Subcutaneous abdominal adipose tissue (tissue), 5 donors: ENCODE measurements around the gene FAM219A.
A peak's percentile ranks its signal among the peaks of the same experiment; 100 is the strongest.
"Not testable (repeated sequence)": the region's sequence is repeated elsewhere in the genome, so short reads cannot be mapped to it uniquely, and the experiment has no call there.

Experiments used
- H3K27ac ChIP-seq: one replicate; pipeline ENCODE4 v1.7.0; 2013; ENCODE audit warnings: low read depth, mild to moderate bottlenecking, inconsistent platforms, low read length, moderate library complexity
- H3K27me3 ChIP-seq, 5 donors: one replicate each; pipeline ENCODE4 v1.7.0; 2013; ENCODE audit warnings: low read length in 5 of 5, inconsistent platforms in 1 of 5; ENCODE audit not compliant: control insufficient read depth in 5 of 5, insufficient read depth in 4 of 5
- H3K36me3 ChIP-seq, 5 donors: one replicate each; pipeline ENCODE4 v1.7.0; 2013; ENCODE audit warnings: low read length in 5 of 5; ENCODE audit not compliant: control insufficient read depth in 5 of 5, insufficient read depth in 5 of 5
- H3K4me1 ChIP-seq, 5 donors: one replicate each; pipeline ENCODE4 v1.7.0; 2013; ENCODE audit warnings: low read length in 5 of 5, mild to moderate bottlenecking in 3 of 5, moderate library complexity in 1 of 5; ENCODE audit not compliant: control insufficient read depth in 5 of 5, insufficient read depth in 5 of 5
- H3K4me3 ChIP-seq, 5 donors: one replicate each; pipeline ENCODE4 v1.7.0; 2013; ENCODE audit warnings: low read length in 5 of 5, low read depth in 1 of 5
- H3K9ac ChIP-seq, 5 donors: one replicate each; pipeline ENCODE4 v1.7.0; 2013; ENCODE audit warnings: low read length in 5 of 5, mild to moderate bottlenecking in 4 of 5, moderate library complexity in 3 of 5
- H3K9me3 ChIP-seq, 5 donors: one replicate each; pipeline ENCODE4 v1.7.0; 2013; ENCODE audit warnings: low read length in 5 of 5; ENCODE audit not compliant: control insufficient read depth in 5 of 5
- donor health status: healthy.
- donor health status: healthy.
- donor health status: healthy.
- donor health status: healthy.
- donor health status: healthy.

The FAM219A gene

DNA sequence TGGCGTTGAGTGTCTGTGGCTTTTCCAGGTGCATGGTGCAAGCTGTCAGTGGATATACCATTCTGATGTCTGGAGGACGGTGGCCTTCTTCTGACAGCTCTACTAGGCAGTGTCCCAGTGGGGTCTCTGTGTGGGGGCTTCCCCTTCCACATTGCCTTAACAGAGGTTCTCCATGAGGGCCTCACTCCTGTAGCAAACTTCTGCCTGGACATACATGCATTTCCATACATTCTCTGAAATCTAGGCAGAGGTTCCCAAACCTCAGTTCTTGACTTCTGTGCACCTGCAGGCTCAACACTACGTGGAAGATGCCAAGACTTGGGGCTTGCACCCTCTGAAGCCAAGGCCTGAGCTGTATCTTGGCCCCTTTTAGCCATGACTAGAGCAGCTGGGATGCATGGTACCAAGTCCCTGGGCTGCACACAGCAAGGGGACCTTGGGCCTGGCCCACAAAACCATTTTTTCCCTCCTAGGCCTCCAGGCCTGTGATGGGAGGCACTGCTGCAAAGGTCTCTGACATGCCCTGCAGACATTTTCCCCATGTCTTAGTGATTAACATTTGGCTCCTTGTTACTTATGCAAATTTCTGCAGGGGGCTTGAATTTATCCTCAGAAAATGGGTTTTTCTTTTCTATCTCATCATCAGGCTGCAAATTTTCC is 90.5 kb downstream of the FAM219A start:
- Histone ChIP-seq H3K4me1 (peaks cover 6 to 40% (median 29%) of the 10 kb centered on the region in 5 donors), H3K36me3 (peaks cover 0 to 29% (median 14%) of the 10 kb centered on the region in 5 donors)
- not testable (repeated sequence) for H3K27me3 ChIP-seq, H3K27ac ChIP-seq, H3K4me3 ChIP-seq, H3K9ac ChIP-seq, H3K9me3 ChIP-seq

DNA sequence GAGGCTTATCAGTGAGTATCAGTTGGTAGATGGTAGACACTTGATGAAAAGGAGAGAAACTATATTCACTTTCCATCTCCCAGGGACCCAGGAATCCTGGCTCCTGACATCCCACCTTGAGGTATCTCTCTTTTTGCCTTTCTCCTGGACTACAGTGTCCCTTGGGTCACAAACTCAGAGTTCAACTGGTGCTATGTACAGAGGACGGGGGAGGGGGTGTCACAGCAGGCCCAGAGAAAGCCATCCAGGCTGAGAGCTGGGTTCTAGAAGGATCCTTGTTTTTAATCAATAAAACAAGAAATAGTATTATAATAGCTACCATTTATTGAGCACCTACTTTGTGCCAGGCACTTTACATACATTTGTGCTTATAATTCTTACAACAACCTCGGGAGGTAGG is 92.0 kb downstream of the FAM219A start:
- H3K27me3 ChIP-seq = no peaks in the 10 kb centered on the region
- H3K4me1 ChIP-seq = peaks cover 6 to 36% (median 29%) of the 10 kb centered on the region in 5 donors
- H3K27ac ChIP-seq = no peak overlapping the region
- no peaks in the 10 kb centered on the region for H3K9me3 ChIP-seq
- peaks cover 0 to 20% (median 9%) of the 10 kb centered on the region in 5 donors for H3K36me3 ChIP-seq
- no peak overlapping the region for H3K9ac ChIP-seq
- H3K4me3 ChIP-seq = no peak overlapping the region

DNA sequence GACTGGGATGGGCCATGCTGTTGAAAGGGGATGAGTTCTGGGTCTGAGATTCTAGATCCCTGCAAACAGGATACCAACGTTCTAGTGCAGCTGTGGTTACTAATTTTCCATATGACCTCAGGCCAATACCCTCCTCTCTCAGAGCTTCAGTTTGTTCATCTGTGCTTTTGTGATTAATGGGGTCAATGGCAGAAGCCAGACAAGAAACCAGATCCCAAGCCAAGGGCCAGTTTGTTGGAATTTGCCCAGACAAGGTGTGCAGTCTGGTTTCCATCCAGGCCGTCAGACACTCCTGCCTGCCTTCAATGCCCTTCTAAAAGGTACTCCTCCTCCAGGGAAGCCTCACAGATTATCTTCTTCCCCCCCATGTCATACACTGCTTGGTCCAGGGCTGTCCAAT is 93.1 kb downstream of the FAM219A start:
- no peak overlapping the region for H3K9ac ChIP-seq
- H3K9me3 ChIP-seq = no peaks in the 10 kb centered on the region
- H3K27ac ChIP-seq = no peak overlapping the region
- H3K4me1 ChIP-seq = peaks cover 4 to 29% (median 25%) of the 10 kb centered on the region in 5 donors
- no peaks in the 10 kb centered on the region for H3K27me3 ChIP-seq
- no peak overlapping the region for H3K4me3 ChIP-seq
- peaks cover 0 to 9% (median 4%) of the 10 kb centered on the region in 5 donors for H3K36me3 ChIP-seq

DNA sequence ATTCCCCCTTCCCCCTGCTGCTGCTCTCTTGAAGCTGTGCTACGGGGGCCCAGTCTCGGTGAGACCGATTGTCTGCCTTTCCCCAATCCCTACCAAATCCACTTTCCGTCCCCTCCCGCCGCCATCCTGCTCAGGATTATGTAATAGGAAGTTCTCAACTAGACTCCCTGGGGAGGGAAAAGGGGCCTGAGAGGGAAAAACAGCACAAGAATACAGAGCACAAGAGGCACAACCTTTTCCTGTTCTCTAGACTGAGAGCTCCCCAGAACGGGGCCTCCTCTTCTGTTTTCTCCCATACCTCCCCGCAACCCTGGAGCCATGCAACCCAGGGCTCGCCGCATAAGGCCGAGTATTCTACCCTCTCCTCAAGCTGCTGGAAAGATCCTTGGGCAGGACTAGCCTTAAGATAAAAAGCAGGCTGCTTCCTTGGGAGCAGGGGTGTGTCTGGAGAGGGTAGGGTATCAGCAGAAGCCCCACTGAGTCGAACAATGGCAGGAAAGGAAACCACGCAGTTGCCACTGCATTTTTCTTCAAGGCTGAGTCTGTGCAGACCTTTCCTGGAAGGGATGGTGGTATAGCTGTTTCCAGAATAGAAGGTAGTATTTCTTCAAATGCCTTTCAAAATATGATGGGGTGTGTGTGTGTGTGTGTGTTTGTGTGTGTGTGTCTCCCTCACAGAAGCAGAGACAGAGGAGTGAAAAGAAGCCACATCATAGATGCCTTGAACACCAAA is 94.6 kb downstream of the FAM219A start:
- Histone ChIP-seq H3K9ac (peak overlapping the region in 3 of 5 donors; percentile 8 to 52 (median 41)), H3K4me3 (peak overlapping the region; percentile 18 to 50 (median 33)), H3K4me1 (peaks cover 0 to 23% (median 19%) of the 10 kb centered on the region in 5 donors), H3K27me3 (no peaks in the 10 kb centered on the region), H3K27ac (peak overlapping the region; percentile 45), H3K9me3 (no peaks in the 10 kb centered on the region), H3K36me3 (no peaks in the 10 kb centered on the region)

DNA sequence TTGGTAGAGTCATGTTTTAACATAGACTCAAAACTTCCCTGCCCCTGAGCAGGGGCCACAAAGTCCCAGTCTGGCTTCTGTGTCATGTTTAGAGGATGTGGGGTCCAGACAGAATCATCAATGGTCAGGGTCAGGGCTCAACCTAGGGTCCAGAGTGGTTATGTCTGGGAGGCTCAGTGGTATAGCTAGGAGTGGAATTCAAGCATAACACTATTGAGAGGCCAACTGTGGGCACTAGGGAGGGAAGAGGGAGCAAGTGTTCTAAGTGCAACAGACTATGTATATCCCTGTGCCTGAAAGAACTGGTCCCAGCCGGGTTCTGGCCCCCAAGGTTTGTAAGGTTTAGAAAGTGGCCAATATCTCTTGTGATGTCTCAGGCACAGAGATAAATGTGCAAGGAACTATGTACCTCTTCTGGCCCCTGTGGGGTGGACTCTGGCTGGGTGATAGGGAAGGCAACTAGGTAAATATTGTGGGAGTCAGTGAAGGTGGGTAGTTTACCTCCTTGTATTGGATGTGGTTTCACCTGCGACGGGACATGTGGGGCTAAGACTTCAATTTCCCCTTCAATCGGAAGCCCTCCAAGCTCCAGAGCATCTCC is 95.7 kb downstream of the FAM219A start:
- Histone ChIP-seq H3K27me3 (no peaks in the 10 kb centered on the region), H3K9ac (no peak overlapping the region), H3K4me3 (no peak overlapping the region), H3K4me1 (peaks cover 0 to 23% (median 17%) of the 10 kb centered on the region in 5 donors), H3K36me3 (no peaks in the 10 kb centered on the region), H3K27ac (no peak overlapping the region), H3K9me3 (no peaks in the 10 kb centered on the region)

DNA sequence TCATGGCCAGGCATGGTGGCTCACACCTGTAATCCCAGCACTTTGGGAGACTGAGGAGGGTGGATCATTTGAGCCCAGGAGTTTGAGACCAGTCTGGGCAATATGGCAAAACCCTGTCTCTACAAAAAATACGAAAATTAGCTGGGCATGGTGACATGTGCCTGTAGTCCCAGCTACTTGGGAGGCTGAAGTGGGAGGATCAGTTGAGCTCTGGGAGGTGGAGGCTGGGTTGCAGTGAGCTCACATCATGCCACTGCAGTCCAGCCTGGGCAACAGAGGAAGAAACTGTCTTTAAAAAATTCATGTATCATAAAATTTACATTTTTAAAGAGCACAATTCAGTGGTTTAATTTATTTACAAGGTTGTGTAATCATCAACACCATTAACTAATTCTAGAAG is 105.4 kb downstream of the FAM219A start:
- H3K4me3 ChIP-seq, H3K36me3 ChIP-seq, H3K27ac ChIP-seq, H3K9ac ChIP-seq, H3K27me3 ChIP-seq, H3K9me3 ChIP-seq, H3K4me1 ChIP-seq: not testable (repeated sequence)

DNA sequence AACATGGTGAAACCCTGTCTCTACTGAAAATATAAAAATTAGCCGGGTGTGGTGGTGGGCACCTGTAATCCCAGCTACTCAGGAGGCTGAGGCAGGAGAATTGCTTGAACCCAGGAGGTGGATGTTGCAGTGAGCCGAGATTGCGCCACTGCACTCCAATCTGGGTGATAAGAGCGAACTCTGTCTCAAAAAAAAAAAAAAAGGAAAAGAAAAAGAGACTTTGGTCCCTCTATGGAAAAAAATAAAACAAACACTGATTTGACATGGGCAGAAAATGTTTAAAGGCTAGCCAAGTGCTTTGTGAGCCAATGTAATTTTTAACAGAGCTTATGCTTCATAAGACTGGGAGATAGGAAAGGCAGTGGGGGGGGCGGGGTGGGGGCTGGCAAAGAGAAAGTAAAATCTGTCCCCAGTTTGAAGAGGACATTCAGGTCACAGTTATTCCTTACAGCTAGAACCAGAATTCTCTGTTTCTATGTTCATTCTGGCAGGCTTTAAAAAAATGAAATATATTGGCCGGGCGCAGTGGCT is 106.2 kb downstream of the FAM219A start:
- H3K9ac ChIP-seq, H3K27ac ChIP-seq: not testable (repeated sequence)

DNA sequence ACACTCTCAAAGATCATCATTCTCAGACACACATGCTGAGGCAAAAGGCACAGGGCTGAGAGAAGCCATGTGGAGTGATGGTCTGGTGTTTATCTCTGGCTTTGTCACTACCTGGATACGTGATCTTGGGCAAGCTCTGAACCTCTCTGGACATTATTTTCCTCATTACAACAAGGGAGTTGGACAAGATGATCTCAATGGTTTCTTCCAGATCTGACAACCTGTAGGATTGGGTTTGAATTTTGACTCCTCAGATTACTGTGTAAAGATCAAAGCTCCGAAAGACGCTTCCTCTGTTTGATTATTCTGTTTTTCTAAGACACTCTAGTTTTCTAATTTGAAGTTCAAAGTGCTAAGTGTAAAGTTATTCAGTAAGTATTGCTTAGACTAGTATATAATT is 109.0 kb downstream of the FAM219A start:
- H3K9me3 ChIP-seq = no peaks in the 10 kb centered on the region
- peaks cover 0 to 4% (median 0%) of the 10 kb centered on the region in 5 donors for H3K36me3 ChIP-seq

More for the DNA sequence above, 106.2 kb downstream of the FAM219A start:
- H3K27me3 ChIP-seq, H3K36me3 ChIP-seq, H3K9me3 ChIP-seq, H3K4me3 ChIP-seq, H3K4me1 ChIP-seq: not testable (repeated sequence)

More for the DNA sequence above, 109.0 kb downstream of the FAM219A start:
- no peak overlapping the region for H3K4me3 ChIP-seq
- peaks cover 2 to 29% (median 24%) of the 10 kb centered on the region in 5 donors for H3K4me1 ChIP-seq
- H3K9ac ChIP-seq = no peak overlapping the region
- no peaks in the 10 kb centered on the region for H3K27me3 ChIP-seq
- no peak overlapping the region for H3K27ac ChIP-seq
